Suppressor macrophage treated with lipopolysaccharide for 1 hour (primary cell): Measurements from ENCODE around the gene ZNF532.
A peak's percentile ranks its signal among the peaks of the same experiment; 100 is the strongest.

ENCODE experiments used
- DNase-seq, 3 donors: peaks; one replicate each; pipeline ENCODE4 v3.0.0-alpha.2; 2020 to 2022

ZNF532 gene

DNA sequence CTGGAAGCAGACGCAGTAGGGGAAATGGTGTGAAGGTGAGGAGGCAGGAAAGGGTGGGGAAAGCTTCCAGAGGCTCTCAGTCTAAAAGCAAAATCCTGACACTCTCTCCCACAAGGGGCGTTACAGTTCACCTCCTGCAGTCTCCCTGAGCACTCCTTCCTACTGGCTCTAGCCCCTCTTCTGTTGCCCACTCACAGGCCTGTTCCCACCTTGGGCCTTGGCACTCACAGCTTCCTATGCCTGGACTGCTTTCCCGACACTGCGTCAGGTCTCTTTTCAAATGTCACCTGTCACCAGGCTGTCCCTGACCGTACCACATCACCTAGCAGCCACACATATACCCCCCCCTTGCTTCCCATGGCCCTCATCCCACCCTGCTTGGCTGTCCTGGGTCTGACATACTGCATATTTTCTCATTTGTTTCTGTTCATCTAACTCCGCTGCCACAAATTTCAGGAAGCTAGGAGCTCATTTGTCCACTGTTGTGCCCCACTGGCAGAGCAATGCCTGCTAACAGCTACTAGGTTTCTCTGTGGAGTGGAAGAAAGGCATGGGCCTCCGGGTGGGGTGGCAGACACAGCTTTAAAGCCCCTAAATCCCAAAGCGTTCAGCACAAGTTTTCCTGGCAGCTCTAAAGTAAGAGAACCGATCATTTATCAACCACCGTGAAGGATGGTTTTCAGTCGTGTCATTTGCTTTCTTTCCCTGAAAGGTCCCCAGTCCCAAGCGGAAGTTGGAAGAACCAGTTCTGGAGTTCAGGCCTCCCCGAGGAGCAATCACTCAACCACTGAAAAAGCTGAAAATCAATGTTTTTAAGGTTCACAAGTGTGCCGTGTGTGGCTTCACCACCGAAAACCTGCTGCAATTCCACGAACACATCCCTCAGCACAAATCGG, 118.8 kb downstream of the ZNF532 start:
- DNase-seq = no peak

DNA sequence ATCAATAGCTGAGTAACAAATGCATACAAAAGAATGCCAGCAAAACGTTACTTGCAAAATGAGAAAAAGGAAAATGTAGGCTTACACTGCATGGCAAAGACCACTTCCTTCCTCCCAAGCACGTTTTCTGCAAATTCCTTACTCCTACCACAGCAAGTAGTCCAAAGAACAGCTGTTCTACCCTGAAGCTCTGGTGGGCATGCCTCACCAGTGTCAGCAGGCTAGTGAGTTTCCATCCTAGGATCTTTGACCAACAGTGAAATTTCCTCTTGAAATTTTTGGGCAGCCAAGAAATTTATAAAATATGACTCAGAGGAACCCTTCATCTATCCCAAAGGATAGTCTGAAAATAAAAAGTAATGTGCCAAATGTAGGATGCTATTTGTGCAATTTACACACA, 123.9 kb downstream of the ZNF532 start:
- DNase-seq = no peak

DNA sequence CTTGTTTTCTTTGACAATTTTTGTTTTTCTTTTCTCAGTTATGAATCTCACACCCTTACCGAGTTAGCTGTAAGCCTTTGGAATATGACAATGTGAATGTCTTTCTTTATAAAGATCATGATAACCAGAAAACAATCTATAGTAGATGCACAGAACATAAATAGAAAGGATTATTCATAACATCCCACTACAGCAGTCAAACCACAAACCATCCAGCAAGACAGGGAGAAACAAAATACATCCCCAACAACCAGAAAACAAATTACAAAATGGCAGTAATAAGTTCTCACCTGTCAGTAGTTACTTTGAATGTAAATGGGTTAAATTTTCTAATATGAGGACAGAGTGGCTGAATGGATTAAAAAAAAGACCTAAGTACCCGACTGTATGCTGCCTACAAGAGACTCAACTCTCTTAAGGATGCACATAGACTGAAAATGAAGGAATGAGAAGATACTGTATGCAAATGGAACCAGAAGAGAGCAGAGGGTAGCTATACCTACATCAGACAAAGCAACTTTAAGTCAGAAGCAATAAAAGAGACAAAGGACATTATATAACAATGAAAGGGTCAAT, 124.6 kb downstream of the ZNF532 start:
- DNase-seq = no peak

DNA sequence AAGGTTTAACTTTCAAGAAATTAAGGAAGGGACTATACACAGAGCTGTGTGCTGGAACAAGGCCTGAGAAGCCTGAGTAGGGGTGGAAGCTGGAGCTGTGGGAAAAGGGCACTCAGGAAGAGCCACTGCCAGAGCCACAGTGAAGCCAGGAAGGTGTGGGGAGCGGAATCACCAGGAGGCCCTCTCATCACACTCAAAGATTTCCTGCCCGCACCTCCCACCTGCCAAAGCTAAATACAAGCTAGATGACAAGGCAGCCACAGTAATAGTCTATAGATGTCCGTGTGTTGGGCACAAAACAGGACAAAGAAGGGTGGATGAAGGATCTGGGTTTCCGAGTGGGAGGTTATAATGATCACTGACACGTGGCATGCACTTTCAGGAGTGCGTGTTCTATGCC, 126.0 kb downstream of the ZNF532 start:
- no peak for DNase-seq

DNA sequence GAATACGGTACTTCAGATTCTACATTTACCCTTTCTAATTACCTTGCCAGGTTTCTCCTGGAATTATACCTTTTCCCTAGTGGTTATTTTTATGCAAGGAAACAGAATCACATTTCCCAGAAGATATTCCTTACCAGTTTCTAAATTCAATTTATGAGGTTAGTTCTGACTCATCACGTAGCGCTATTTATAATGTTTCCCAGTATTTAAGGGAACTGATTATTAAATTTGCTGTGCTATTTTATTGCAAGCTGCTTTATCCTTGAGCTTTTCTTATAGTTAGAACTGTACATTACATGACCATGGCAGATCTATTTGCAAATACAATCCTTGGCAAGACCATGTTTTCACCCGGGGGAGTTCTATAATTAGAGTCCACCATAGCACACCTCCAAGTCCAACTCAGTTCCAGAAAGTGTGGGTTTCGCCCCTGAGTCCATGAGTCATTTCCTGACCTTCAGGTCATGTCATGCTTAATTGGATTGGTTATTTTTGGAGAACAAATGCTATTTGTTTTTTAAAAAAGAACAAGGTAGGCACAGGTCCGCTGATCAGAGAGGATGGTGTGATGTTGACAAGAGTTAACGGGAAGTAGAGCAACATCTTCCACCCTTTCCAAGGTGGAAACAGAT, 126.6 kb downstream of the ZNF532 start:
- no peak for DNase-seq

DNA sequence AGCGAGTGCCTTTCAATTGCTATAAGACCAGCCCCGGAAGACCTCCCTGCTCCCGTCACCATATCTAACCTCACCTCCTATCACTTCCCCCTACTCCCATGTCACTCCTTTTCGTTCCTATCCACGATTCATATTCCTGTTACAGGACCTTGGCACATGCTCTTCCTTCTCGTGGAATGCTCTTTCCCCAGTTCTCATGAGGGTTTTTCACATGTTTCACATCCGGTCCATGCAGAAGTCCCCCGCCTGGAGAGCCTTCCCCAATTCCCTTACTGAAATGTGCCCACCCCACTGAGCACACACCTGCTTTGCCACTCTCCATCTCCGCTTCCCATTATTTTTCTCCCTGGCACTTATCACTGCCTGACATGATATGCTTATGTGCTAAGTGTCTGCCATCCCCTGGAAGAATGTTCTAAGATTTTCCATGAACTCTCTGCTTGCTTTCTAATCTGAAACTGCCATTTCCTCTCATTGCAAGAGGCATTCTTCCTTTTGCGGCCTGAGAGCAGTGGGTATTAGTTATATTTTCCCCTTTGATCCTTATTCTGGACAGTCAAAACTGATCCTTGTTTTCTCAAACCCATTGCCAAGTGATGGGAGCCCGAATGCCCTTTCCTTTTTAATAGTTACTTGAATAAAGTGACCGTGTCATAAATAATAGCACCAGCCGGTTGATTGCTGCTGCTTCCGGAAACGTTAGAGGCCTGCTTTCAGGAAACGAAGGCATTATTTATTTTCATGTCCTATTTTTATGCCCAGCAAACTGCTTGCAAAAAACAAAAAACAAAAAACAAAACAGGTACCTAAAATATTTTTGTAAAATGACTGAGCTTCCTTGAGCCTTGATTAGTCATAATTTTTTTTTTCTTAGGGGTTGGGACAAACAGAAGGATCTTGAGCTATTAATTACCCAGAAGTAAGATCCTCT, 127.9 kb downstream of the ZNF532 start:
- DNase-seq = peak in 1 of 3 donors; percentile 25

DNA sequence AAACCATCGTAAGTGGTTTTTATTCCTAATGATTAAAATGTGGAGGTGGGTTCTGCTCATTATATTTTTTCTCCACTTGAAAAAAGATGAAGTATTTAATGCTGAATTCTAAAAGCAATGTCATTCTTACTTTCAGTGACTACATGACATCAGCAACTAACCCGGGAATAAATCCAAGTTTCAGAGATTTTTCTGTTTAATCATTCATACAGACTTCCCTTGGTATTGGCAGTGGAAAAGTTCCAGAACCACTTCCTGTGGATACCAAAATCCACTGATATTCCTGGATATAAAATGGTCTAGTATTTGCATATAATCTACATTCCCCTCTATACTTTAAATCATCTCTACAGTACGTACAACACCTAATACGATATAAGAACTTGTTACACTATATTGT, 128.6 kb downstream of the ZNF532 start:
- no peak for DNase-seq

DNA sequence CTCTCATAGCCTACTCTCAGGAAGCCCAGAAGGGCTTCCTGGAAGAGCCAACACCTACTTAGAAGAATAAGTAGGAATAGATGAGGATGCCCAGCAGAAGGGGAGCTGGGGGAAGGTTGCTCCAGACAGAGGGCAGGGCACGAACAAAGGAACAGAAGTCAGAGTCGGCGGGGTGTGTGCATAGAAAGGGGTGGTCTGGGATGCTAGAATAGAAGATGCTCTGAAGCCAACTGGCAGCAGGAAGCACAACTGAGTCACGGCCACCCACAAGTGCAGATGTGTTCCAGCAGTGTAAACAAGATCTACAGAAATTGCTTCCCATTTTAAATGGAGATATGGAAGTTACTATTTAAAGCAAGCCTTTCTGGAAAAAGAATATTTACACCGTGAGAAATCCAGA, 131.0 kb downstream of the ZNF532 start:
- DNase-seq = no peak

DNA sequence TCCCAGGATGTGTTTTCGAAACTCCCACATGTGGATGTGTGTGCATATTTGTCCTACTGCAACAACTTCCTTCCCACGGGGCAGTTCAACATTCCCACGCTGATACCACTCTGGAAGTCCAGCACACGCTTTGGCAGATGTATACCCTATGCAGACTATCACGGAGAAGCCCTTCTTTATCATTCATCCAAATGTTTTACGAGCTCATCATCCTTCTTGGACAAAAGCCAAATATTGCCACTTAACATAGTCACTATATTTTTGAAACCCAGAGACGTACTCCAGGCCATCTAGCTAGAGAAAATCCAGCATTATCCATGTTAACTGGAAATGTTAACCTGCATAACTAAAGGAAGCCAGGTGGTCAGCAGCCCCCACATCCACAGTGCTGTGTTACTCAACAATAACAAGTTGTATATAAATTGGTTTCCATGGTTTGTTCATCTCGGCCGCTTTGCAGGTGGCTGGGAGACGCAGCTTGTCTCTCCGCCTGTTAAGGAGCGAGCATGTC, 131.5 kb downstream of the ZNF532 start:
- peak in 1 of 3 donors; percentile 25 for DNase-seq

DNA sequence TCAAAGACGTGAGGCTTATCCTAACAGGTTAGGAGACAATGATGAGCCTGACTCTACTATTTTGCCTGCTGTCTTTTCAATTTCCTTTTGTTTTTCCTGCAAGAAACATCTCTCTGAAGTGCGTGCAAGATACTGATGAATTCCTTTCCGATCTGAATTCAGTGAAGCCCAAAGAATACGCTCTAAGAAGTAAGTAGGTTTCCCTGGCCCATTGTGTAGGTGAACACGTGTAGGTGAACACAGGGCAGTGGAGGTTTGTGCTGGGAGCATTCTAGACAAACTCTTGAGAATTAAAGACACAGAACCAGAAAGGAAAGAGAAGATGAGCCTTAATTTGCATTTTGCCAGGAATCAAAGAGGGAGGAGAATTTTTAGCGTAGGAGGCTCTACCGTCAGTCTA, 132.0 kb downstream of the ZNF532 start:
- DNase-seq = no peak

DNA sequence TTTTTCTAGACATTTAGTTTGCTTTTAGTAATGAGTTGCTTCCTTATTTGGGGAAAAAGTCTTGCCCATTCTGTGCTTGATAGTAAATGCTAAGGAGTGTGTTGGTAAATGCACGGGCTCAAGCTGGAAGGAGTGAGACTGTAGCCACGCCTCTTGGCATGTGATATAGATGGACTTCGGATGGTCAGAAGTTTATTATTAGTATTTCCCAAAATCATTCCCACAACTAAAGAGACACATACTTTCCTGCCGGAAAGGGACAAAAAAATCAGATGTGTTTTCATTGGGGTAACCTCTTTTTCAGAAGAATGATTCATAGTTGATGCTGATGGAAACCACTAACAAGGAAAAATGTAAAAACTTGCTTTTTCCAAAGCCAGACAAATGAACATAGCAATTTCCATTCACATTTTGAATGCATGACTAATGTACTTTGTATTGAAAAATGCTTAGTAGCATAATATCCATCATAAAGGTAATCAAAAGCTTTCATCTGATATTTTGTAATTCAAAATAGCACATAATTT, 133.2 kb downstream of the ZNF532 start:
- DNase-seq = no peak

DNA sequence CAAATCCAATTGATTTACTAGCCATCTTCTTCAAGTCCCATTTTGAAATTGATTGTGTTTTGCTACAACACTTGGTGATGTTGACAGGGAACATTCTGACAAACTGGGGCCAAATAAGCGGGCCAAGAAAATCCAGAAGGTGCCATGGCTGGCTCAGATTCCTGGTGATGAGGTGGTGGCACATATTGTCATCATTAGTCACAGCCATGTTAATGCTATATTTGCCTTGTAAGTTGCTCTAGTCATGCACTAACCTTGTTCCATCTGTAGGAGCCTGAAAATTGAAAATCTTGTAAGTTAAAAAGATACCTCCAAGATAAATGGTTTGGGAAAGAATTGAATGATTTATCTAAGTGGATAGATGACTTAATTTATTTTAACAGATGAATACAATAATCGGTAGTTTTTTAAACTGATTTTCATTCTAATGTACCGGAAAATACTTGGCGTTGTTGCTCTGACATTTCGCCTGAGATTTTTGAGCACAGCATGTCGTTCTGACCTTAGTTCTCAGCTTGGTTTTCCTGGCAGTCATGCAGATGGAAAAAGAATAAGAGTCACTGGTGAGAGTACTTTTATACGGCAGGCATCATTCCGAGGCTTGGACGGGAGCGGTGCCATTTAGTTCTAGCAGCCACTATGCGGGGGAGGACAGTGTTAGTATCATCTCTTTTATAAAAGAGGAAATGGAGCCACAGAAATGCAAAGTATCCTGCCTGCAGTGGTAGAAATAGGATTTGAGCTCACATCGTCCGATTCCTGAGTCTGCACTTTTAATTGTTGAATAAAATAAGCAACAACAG, 133.9 kb downstream of the ZNF532 start:
- no peak for DNase-seq

DNA sequence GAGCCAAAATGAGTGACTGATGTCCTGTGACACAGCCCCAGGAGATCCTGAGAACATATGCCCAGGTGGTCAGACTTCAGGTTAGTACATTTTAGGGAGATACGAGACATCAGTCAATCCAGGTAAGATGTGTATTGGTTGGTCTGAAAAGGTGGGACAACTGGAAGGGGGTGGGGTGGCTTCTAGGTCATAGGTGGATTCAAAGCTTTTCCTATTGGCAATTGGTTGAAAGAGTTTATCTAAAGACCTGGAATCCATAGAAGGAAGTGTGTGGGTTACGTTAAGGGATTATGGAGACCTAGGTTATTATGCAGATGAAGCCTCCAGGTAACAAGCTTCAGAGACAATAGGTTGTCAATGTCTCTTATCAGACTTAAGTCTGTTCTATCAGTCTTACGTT, 136.5 kb downstream of the ZNF532 start:
- DNase-seq = no peak

DNA sequence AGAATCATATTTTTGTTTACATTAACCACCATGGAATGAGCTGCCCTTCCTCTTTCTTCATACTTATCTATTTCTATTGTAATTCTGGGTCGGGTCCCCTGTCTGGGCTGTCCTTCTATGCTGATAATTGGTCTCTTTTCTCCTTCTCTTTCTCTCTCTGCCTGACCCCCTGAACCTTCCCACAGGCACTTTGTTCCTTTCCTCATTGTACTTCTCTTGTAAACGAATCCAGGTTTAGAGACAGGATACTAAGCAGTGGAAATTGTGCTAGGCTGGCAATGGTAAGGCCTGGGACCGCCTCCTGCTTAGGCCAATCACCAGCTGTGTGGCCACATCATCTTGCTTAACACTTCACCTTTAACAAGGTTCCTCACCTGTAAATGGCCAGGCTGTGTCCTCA, 137.0 kb downstream of the ZNF532 start:
- no peak for DNase-seq

DNA sequence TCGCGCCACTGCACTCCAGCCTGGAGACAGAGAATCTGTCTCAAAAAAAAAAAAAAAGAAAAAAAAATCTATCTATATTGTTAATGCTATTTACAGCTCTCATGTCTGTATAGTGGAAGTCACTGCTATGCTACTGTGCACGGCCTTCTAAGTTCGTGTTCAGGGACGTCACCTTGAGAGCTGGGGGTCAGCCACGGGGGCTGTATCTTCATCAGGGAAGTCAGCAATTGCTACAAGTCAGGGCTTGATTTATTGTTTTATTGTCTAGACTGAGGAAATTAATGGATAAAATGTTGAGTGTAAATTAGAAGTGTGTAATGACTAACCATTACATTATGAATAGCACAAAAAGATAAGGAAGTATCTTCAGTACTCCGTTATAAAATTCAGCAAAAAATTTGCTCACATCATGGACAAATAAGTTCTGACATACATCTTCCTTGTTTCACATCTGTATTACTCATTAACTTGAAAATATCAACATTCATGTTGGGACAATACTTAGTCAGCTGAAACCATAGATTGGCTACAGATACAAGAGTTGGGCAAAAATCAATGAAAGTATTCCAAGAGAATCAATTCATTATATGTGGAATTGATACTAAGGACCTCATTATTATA, 138.4 kb downstream of the ZNF532 start:
- peak; percentile 15 to 69 (median 63) for DNase-seq

DNA sequence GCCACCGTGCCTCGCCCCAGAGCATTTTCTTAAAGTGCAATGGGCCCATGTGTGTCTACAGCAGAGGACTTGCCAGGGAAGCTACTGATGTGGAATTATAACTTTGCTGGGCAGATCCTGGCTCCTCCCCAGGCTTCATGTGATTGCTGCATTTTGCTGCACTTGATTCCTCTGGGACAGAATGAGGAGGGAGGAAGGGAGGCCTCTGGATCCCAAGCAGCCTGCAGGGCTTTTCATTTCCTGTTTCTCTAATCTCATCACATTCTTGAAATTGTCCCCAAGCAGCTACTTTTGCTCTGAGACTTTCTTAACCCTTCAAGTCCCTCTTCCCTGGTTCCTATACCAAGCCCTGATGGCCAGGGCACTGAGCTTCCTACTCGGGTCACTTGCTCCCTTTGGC, 140.6 kb downstream of the ZNF532 start:
- DNase-seq = no peak

DNA sequence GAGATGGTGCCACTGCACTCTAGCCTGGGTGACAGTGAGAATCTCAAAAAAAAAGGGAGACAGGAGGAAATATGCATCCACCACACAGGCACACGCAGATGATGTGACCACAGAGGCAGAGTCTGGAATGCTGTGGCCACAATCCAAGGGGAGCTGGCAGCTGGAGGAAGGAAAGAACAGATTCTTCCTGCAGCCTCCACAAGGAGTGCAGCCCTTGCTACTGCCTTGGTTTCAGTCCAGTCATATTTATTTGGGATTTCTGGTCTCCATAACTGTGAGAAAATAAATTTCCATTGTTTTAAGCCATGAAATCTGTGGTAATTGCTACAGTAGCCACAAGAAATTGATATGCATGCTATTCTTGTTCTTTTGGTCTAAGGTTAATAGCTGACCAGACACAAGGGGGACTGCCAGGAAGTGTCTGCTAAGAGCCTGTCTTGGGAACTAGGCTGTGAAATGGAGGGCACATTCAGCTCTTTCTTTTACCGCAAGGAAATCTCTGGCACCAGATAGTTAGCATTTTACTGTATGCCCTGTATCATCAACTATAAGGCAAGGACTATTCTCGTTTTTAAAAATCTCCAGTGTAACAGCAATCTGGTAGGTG, 141.9 kb downstream of the ZNF532 start:
- DNase-seq = no peak

DNA sequence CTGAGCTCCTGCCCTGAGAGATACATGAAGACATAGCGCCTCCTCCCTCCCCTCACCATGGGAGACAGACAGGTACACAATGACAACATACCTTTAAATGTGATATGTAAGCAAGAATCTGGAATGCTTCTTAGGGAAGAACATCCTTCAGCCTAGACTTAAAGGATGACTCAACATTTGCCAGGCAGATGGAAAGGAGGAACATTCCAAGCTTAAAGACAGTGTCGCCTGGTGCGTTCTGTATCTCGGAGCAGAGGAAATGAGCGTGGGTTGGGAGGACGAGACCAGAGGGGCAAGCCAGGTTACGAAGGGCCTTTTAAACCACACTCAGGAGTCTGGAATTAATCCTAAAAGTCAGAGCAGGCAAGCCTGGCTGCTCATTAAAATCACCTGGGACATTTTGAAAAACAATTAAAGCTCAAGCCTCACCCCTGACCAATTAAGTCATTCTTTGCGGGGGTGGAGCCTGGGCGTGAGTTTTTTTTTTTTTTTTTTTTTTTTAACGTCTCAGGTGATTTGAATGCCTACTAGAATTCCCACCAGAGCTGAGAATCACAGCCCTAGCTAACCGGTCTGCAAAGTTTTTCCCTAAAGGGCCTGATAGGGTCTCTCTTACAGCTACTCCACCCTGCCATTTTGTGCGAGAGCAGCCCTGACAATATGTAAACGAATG, 143.8 kb downstream of the ZNF532 start:
- DNase-seq = no peak

DNA sequence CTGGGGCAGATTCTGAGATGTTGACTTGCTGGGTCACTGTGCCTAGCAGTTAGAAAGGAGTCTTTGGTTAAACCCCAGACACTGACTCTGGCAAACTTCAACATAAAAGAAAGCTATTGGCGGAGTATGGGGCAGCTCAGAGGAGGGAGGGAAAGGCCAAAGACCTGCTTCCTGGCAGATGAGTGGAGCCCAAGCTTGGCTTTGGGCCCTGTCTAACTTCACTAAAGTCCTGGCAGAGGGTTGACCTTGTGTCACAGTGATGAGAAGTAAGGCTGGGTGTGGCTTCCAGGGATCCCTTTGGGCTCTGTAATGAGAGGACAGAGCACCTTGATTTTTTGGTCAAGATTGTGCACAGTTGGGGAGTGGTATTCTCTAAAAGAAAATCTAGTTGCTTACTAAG, 145.2 kb downstream of the ZNF532 start:
- no peak for DNase-seq

DNA sequence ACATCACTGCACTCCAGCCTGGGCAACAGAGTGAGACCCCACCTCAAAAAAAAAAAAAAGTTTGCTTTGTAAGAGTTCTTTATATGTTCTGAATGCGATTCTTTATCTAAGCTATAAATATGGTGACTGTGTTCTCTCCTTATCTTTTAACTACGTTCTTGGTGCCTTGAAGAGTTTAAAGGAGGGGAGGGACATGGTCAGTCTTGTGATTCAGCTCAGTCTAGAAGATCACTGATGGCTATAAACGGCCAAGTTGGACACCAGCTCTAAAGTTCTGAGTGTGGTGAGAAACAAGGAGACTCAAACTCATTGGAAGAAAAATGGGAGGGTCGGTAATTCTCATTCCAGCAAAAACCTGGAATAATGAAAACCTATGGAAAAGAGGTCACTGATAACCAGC, 146.6 kb downstream of the ZNF532 start:
- no peak for DNase-seq
